Left ventricle myocardium inferior (tissue), 1 donor: ENCODE measurements around the gene THSD4. TPM values are rescaled to one million over a fixed set of nuclear protein-coding genes. Genes with fewer than 3 reads are reported as not detected.

Source experiments
- DNase-seq: peaks from one replicate; pipeline ENCODE4 v3.0.0-alpha.2; 2020
- H3K27ac ChIP-seq: fragments of 200-600 bp; replicated peaks from 2 replicates; pipeline ENCODE4 v1.8.0; 2021
- H3K27me3 ChIP-seq: fragments of 200-600 bp; 2 replicates; pipeline ENCODE4 v1.8.0; 2021; ENCODE audit warnings: low read depth
- H3K36me3 ChIP-seq: fragments of 200-600 bp; 2 replicates; pipeline ENCODE4 v1.8.0; 2021
- H3K4me1 ChIP-seq: fragments of 200-600 bp; 2 replicates; pipeline ENCODE4 v1.8.0; 2021
- H3K4me3 ChIP-seq: fragments of 200-600 bp; 2 replicates; pipeline ENCODE4 v1.8.0; 2021; ENCODE audit warnings: mild to moderate bottlenecking, moderate library complexity
- H3K9me3 ChIP-seq: fragments of 200-600 bp; replicated peaks from 2 replicates; pipeline ENCODE4 v1.8.0; 2021
- CTCF ChIP-seq: fragments of 200-600 bp; IDR thresholded peaks from 2 replicates; pipeline ENCODE4 v1.8.0; 2021; ENCODE audit warnings: antibody characterized with exemption, mild to moderate bottlenecking, borderline replicate concordance
- intact Hi-C: fragments of 100-400 bp; cut with micrococcal nuclease; formaldehyde crosslinking; loops from one replicate; pipeline ENCODE4 v1.11.0; 2022
- total RNA-seq: library from RNA; stranded (reverse); fragmentation: NEBNext Ultra II Directional; extraction: Animal tissue kit (Norgen Biotek cat#: 25700); gene quantifications from one replicate; pipeline ENCODE4 v1.2.1, GENCODE V29; 2021
- donor health status: DM: no; HTN: yes; CAD: no; lungs with severe emphysema.

The THSD4 gene
- total RNA-seq, 1 donor from 2014 or later = 95.8 TPM

DNA sequence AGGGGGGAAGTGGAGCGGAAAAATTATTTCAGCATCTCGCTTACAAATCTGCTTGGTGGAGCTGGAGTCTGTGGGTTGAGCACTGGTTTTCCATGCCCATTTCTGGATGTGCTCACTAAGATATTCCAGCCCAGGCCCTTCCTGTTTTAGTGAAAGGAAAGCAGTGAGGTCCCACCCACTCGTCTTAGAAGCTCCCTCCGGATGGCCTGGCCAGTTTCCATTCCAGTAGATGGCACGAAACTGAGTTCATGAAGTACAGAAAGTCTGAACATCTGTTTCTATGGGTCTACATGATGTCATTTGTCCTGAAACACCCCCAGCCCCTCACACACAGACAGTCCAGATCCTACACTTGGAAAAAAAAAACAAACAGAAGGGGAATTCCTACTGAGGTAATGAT lies 31.9 kb upstream of the THSD4 start:
- no peak overlapping the region for H3K4me3 ChIP-seq

DNA sequence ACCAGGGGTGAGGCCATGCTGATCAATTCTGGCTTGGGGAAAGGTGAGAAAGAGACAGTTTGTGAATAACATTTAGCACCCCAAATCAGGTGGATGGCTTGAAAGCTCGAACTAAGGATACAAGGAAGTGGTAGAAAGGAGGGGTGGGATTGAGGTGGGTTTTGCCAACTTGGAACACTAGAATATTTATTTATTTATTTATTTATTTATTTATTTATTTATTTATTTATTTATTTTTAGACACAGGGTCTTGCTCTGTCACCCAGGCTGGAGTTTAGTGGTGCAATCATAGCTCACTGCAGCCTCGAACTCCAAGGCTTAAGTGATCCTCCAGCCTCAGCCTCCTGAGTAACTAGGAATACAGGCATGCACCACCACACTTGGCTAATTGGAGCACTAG lies 31.0 kb upstream of the THSD4 start:
- intact Hi-C loops = no loop called here
- no peak for DNase-seq
- H3K4me3 ChIP-seq = no peak overlapping the region
- no peak overlapping the region for H3K27ac ChIP-seq
- H3K9me3 ChIP-seq = peaks cover 9% of the 10 kb centered on the region
- H3K27me3 ChIP-seq = no peaks in the 10 kb centered on the region
- no peaks in the 10 kb centered on the region for H3K36me3 ChIP-seq
- H3K4me1 ChIP-seq = peaks cover 34% of the 10 kb centered on the region
- TF ChIP-seq CTCF = no peak

More for the DNA sequence above, 31.9 kb upstream of the THSD4 start:
- no peaks in the 10 kb centered on the region for H3K36me3 ChIP-seq
- peak overlapping the region; percentile 81 for H3K27ac ChIP-seq
- intact Hi-C loops = no loop called here
- peaks cover 42% of the 10 kb centered on the region for H3K4me1 ChIP-seq
- TF ChIP-seq CTCF = no peak
- H3K9me3 ChIP-seq = peaks cover 1% of the 10 kb centered on the region
- DNase-seq = peak; percentile 36
- no peaks in the 10 kb centered on the region for H3K27me3 ChIP-seq

GRCh38 chr15:71085809-71086208 lies 29.5 kb upstream of the THSD4 start:
- Histone ChIP-seq H3K27ac (no peak overlapping the region), H3K36me3 (no peaks in the 10 kb centered on the region), H3K27me3 (no peaks in the 10 kb centered on the region), H3K4me3 (no peak overlapping the region), H3K9me3 (peaks cover 9% of the 10 kb centered on the region), H3K4me1 (peaks cover 21% of the 10 kb centered on the region)
- TF ChIP-seq CTCF = no peak
- intact Hi-C loops = no loop called here
- no peak for DNase-seq

DNA sequence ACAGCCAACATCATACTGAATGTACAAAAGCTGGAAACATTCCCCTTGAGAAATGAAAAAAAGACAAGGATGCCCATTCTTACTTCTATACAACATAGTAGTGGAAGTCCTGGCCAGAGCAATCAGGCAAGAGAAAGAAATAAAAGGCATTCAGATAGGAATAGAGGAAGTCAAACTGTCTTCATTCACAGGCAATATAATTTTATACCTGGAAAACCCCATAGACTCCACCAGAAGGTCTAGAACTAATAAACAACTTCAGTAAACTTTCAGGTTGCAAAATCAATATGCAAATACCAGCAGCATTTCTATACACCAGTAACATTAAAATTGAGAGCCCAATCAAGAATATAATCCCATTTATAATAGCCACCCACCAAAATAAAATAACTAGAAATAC lies 27.1 kb upstream of the THSD4 start:
- no peaks in the 10 kb centered on the region for H3K27me3 ChIP-seq
- H3K36me3 ChIP-seq = no peaks in the 10 kb centered on the region
- peaks cover 9% of the 10 kb centered on the region for H3K9me3 ChIP-seq
- H3K4me1 ChIP-seq = peaks cover 11% of the 10 kb centered on the region
- no peak for TF ChIP-seq CTCF
- no peak overlapping the region for H3K4me3 ChIP-seq
- intact Hi-C loops = no loop called here
- H3K27ac ChIP-seq = no peak overlapping the region
- DNase-seq = no peak

GRCh38 chr15:71088683-71089082 lies 26.6 kb upstream of the THSD4 start:
- peaks cover 9% of the 10 kb centered on the region for H3K9me3 ChIP-seq
- TF ChIP-seq CTCF = no peak
- intact Hi-C loops = no loop called here

DNA sequence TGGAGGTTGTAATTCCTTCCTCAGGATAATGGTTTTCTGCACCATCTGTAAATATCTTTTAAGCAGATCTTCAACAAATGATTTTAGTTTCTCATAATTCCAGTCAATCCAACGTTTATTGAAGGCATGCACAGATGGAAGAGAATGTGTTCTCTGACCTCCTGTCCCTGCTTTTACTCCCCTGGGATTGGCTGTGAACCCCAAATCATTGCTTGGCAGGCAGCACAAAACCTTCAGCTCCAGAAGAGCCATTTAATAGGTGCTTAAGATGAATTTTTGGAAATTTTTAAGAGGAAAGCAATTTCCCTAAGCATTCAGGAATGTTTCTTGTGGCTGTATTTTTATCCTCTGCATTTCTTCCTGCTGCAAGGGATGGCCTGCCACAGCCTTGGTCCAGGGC lies 25.5 kb upstream of the THSD4 start:
- no peak for DNase-seq
- Histone ChIP-seq H3K9me3 (peaks cover 9% of the 10 kb centered on the region), H3K36me3 (no peaks in the 10 kb centered on the region), H3K4me1 (peaks cover 7% of the 10 kb centered on the region), H3K4me3 (no peak overlapping the region), H3K27ac (no peak overlapping the region), H3K27me3 (no peaks in the 10 kb centered on the region)
- intact Hi-C loops = no loop called here
- no peak for TF ChIP-seq CTCF

More at GRCh38 chr15:71088683-71089082, 26.6 kb upstream of the THSD4 start:
- Histone ChIP-seq H3K4me3 (no peak overlapping the region), H3K27ac (no peak overlapping the region), H3K4me1 (peaks cover 11% of the 10 kb centered on the region), H3K27me3 (no peaks in the 10 kb centered on the region), H3K36me3 (no peaks in the 10 kb centered on the region)
- DNase-seq = no peak
